Colonic mucosa (tissue), 4 donors: ENCODE results near the gene KCTD19. TPM values are rescaled to one million over a fixed set of nuclear protein-coding genes. Genes with fewer than 3 reads are reported as not detected.
A peak's percentile ranks its signal among the peaks of the same experiment; 100 is the strongest.

ENCODE experiments used
- DNase-seq: peaks from one replicate; pipeline ENCODE4 v3.0.0-alpha.2; 2020
- H3K27ac ChIP-seq: fragments of 200-600 bp; one replicate; pipeline ENCODE4 v1.8.0; 2021
- H3K27me3 ChIP-seq: fragments of 200-600 bp; one replicate; pipeline ENCODE4 v1.8.0; 2021
- H3K36me3 ChIP-seq: fragments of 200-600 bp; one replicate; pipeline ENCODE4 v1.8.0; 2021
- H3K4me1 ChIP-seq: fragments of 200-600 bp; one replicate; pipeline ENCODE4 v1.8.0; 2021; ENCODE audit warnings: mild to moderate bottlenecking
- H3K4me3 ChIP-seq: fragments of 200-600 bp; one replicate; pipeline ENCODE4 v1.8.0; 2021
- H3K9ac ChIP-seq, 2 donors: one replicate each; pipeline ENCODE4 v1.7.0; 2013; ENCODE audit warnings: control low read depth in 2 of 2, low read depth in 2 of 2, low read length in 2 of 2
- H3K9me3 ChIP-seq: fragments of 200-600 bp; one replicate; pipeline ENCODE4 v1.8.0; 2021
- intact Hi-C: fragments of 100-400 bp; cut with DNase I; formaldehyde crosslinking; loops from one replicate; pipeline ENCODE4 v1.14.1; 2022
- total RNA-seq, 2 donors: library from RNA; stranded (reverse); fragmentation: NEBNext Ultra II Directional in 1 of 2; extraction: Animal tissue kit (Norgen Biotek cat#: 25700) in 1 of 2; gene quantifications; one replicate each; pipeline ENCODE4 v1.2.1, GENCODE V29; 2021
- TF ChIP-seq, protein P1 (sequence below): fragments of 200-600 bp; IDR thresholded peaks from one replicate; pipeline ENCODE4 v1.8.0; 2022; ENCODE audit warnings: antibody characterized with exemption, mild to moderate bottlenecking
- donor health status: healthy.
- donor health status: DM: no; HTN: no; CAD: no.
- donor health status: DM: no; HTN: no; CAD: no.

KCTD19 gene
- total RNA-seq, 2 donors from 2014 or later: 0.24 TPM; not detected in 1

DNA sequence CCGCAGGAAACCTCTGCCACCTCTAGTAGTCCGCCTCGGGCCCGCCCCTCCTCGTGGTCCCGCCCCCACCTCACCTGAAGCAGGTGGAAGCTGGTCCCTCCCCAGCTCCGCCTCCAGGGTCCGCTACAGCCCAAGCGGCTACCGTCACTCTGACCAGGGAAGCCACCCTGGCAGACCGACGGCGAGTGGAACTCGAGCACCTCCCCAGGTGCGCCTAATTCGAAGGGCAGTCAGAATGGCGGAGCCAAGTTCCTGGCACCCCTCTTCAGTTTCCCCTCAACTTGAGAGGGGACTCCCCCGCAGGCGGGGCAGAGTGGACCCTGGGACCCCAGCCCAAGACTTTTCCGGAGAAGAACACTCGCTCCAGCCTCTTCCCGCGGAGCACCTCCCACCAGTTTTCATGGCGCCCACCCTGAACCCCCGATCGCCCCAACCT is 79.8 kb downstream of the KCTD19 start:
- TF ChIP-seq, protein P1, sequence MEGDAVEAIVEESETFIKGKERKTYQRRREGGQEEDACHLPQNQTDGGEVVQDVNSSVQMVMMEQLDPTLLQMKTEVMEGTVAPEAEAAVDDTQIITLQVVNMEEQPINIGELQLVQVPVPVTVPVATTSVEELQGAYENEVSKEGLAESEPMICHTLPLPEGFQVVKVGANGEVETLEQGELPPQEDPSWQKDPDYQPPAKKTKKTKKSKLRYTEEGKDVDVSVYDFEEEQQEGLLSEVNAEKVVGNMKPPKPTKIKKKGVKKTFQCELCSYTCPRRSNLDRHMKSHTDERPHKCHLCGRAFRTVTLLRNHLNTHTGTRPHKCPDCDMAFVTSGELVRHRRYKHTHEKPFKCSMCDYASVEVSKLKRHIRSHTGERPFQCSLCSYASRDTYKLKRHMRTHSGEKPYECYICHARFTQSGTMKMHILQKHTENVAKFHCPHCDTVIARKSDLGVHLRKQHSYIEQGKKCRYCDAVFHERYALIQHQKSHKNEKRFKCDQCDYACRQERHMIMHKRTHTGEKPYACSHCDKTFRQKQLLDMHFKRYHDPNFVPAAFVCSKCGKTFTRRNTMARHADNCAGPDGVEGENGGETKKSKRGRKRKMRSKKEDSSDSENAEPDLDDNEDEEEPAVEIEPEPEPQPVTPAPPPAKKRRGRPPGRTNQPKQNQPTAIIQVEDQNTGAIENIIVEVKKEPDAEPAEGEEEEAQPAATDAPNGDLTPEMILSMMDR: no peak
- DNase-seq: peak; percentile 96
- Histone ChIP-seq H3K9ac (peak overlapping the region; percentile 91 to 93), H3K4me3 (peak overlapping the region; percentile 59), H3K9me3 (no peaks in the 10 kb centered on the region), H3K27me3 (no peaks in the 10 kb centered on the region), H3K36me3 (no peaks in the 10 kb centered on the region), H3K27ac (peak overlapping the region; percentile 77), H3K4me1 (peaks cover 17% of the 10 kb centered on the region)
- intact Hi-C loops: no loop called here

DNA sequence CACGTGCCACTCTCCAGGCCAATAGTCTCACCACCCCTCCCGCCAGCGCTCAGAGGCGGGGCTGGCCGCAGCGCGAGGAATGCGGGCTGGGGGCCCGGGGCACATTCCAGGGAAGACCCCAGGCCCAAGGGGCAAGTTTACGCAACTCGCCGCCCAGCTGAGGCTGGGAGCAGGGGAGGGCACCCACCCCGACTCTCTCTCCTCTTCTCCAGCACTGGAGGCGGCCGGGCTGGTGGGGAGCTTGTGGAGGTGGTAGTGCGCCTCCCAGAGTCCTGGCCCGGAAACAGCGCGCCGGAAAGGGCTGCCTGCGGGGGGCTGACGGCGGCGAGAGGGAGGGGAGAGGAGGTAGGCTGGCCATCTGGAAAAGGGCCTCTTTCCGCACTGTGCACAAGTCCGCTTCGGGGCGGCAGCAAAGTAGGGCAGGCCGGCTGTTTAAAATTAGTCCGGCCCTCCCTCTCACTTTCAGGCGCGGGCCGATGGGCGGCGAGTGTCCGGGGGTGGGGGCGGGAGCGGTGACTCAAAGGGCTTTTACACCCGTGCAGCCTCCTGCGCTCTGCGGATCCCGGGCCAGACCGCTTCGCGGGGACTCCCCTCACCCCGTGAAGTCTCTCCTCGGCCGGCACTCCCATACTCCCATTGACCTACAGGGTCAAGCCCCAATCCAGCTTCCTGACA is 80.3 kb downstream of the KCTD19 start:
- H3K36me3 ChIP-seq: no peaks in the 10 kb centered on the region
- H3K9ac ChIP-seq: peak overlapping the region; percentile 91 to 93
- DNase-seq: peak; percentile 78
- peak overlapping the region; percentile 77 for H3K27ac ChIP-seq
- peak overlapping the region; percentile 59 for H3K4me3 ChIP-seq
- peaks cover 23% of the 10 kb centered on the region for H3K4me1 ChIP-seq
- H3K27me3 ChIP-seq: no peaks in the 10 kb centered on the region
- H3K9me3 ChIP-seq: no peaks in the 10 kb centered on the region
- TF ChIP-seq, protein P1: no peak
- intact Hi-C loops: no loop called here

DNA sequence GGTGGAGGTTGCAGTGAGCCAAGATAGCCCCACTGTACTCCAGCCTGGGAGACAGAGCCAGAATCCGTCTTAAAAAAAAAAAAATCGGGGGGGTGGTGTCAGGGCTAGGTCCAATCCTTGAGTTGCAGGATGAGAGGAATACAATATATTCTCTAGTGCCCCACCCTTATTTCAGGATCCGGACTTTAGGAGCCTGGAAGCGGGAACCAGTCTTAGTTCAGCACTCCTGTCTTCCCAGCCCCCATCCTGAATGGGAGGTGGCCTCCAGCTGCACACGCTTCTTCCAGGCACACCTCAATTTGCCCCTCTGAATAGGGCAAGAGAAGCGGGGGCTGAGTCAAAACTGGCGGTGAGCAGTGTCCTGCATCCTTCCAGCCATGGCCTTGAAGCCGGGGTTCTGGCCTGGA is 80.9 kb downstream of the KCTD19 start:
- peak overlapping the region; percentile 91 to 93 for H3K9ac ChIP-seq
- no peaks in the 10 kb centered on the region for H3K27me3 ChIP-seq
- H3K9me3 ChIP-seq: no peaks in the 10 kb centered on the region
- peak overlapping the region; percentile 59 for H3K4me3 ChIP-seq
- H3K27ac ChIP-seq: peak overlapping the region; percentile 77
- H3K36me3 ChIP-seq: no peaks in the 10 kb centered on the region
- H3K4me1 ChIP-seq: peaks cover 28% of the 10 kb centered on the region
- intact Hi-C loops: no loop called here
- TF ChIP-seq, protein P1: no peak
- DNase-seq: peak; percentile 80

DNA sequence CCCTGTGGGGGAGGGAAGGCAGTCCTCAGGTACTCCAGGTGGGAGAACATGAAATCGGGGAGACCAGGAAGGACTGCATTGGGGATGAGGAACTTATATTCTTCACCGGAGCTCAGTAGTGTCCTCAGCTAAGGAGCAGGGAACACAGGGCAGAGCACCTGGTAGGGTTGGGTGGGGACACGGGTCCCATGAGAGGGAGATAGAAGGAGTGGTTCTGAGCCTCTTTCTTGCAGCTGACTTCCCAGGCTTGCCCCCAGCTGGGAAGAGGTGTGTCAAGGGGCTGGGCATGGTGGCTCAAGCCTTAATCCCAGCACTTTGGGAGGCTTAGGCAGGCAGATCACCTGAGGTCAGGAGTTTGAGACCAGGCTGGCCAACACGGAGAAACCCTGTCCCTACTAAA is 81.4 kb downstream of the KCTD19 start:
- Histone ChIP-seq H3K27me3 (no peaks in the 10 kb centered on the region), H3K4me1 (peaks cover 32% of the 10 kb centered on the region), H3K36me3 (no peaks in the 10 kb centered on the region), H3K4me3 (no peak overlapping the region), H3K9me3 (no peaks in the 10 kb centered on the region), H3K9ac (peak overlapping the region; percentile 42 to 66), H3K27ac (peak overlapping the region; percentile 77)
- no peak for DNase-seq
- TF ChIP-seq, protein P1: no peak
- intact Hi-C loops: no loop called here

DNA sequence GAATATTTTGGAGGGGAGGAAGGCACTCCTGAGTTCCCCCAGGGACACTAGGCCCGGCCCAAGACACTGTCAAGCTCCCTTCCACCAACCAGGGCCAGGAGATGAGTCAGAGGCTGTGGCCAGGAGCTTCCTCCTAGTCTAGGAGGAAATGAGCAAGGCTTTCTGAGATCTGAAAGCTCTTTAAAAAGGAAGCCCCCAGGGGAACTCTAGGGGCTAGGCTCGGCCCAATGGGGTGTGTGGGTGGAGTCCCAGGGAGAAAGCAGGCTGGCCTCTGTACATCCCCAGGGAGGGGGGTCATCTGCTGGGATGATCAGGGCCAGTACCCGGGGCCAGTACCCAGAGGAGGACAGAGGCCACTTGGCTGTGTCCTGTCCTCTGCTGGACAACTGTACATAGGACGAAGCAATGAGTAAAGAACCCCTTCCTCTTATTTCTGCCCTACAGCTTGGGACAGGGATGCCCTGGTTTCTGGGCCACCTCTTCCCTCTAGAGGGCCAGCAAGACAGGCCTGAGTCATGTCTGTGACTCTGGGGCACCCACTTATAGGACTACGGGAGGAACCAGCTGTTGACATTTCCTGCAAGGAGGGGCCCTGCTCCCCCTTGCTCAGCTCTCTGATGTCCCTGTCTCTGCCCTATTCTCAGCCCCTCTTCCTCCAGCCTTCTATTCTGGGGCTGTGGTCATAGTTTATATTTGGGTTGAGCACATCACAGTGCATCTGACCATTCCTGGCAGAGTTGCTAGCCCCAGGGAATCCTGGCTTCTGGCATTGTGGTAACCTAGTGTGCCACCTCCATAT is 82.0 kb downstream of the KCTD19 start:
- H3K9ac ChIP-seq: peak overlapping the region; percentile 42 to 66
- TF ChIP-seq, protein P1: no peak
- H3K9me3 ChIP-seq: no peaks in the 10 kb centered on the region
- peak; percentile 75 for DNase-seq
- intact Hi-C loops: no loop called here
- H3K27me3 ChIP-seq: no peaks in the 10 kb centered on the region
- peaks cover 32% of the 10 kb centered on the region for H3K4me1 ChIP-seq
- H3K36me3 ChIP-seq: no peaks in the 10 kb centered on the region
- H3K4me3 ChIP-seq: no peak overlapping the region
- peak overlapping the region; percentile 77 for H3K27ac ChIP-seq
